IMR-90 (cell line): Measurements from ENCODE around the gene DCANP1. TPM values are rescaled to one million over a fixed set of nuclear protein-coding genes. Genes with fewer than 3 reads are reported as not detected.

ENCODE experiments used
- ATAC-seq: fragments of 200-7000 bp; cut with Tn5 transposase; 2 replicates; pipeline ENCODE4 v1.9.1; 2020; ENCODE audit warnings: low read depth, mild to moderate bottlenecking, moderate library complexity
- BruUV-seq: library from RNA; stranded (reverse); fragments of 400-500 nt; replicated peaks from 2 replicates; lab custom pipeline; 2021; lab: Mats Ljungman, UMichigan
- CTCF ChIA-PET: fragments of 300-600 bp; formaldehyde crosslinking; extraction: SDS; loops from one replicate; lab custom pipeline; 2021; ENCODE audit warnings: antibody characterized with exemption; lab: Yijun Ruan, JAX
- POLR2A ChIA-PET: fragments of 300-600 bp; sonication (Branson Sonifier 250); formaldehyde crosslinking; loops from one replicate; lab custom pipeline; 2022; ENCODE audit warnings: antibody characterized with exemption; ENCODE audit not compliant: unreplicated experiment; lab: Charles Lee
- DNase-seq: peaks from one replicate; pipeline ENCODE4 v3.0.0; 2013
- H2AFZ ChIP-seq: replicated peaks from 2 replicates; pipeline ENCODE3; 2013; ENCODE audit warnings: low read length, mild to moderate bottlenecking; ENCODE audit not compliant: poor library complexity
- H2AK5ac ChIP-seq: 2 replicates; pipeline ENCODE4 v1.6.1; 2013; ENCODE audit warnings: low read depth, low read length, inconsistent platforms
- H2AK9ac ChIP-seq: replicated peaks from 2 replicates; pipeline ENCODE3; 2013; ENCODE audit warnings: mild to moderate bottlenecking, low read depth, low read length, moderate library complexity; ENCODE audit not compliant: poor library complexity
- H2BK120ac ChIP-seq: 2 replicates; pipeline ENCODE4 v1.6.1; 2013; ENCODE audit warnings: low read depth, low read length, inconsistent platforms
- H2BK15ac ChIP-seq: 3 replicates; pipeline ENCODE4 v1.6.1; 2013; ENCODE audit warnings: low read depth, low read length, inconsistent platforms
- H2BK20ac ChIP-seq: 2 replicates; pipeline ENCODE4 v1.6.1; 2013; ENCODE audit warnings: low read depth, mild to moderate bottlenecking, inconsistent platforms, low read length, moderate library complexity
- H2BK5ac ChIP-seq: 2 replicates; pipeline ENCODE4 v1.6.1; 2013; ENCODE audit warnings: mild to moderate bottlenecking, low read depth, low read length, inconsistent platforms; ENCODE audit not compliant: poor library complexity, severe bottlenecking
- H3K14ac ChIP-seq: replicated peaks from 2 replicates; pipeline ENCODE4 v1.6.1; 2013; ENCODE audit warnings: low read depth, low read length, inconsistent platforms
- H3K18ac ChIP-seq: 2 replicates; pipeline ENCODE4 v1.6.1; 2013; ENCODE audit warnings: low read depth, low read length, control low read depth
- H3K23ac ChIP-seq: 2 replicates; pipeline ENCODE4 v1.6.1; 2013; ENCODE audit warnings: low read depth, low read length, inconsistent platforms
- H3K27ac ChIP-seq: 2 replicates; pipeline ENCODE4 v1.5.1; 2013; ENCODE audit warnings: mild to moderate bottlenecking, control low read depth, low read length; ENCODE audit not compliant: insufficient read depth
- H3K27me3 ChIP-seq: 2 replicates; pipeline ENCODE4 v1.6.1; 2013; ENCODE audit warnings: low read length; ENCODE audit not compliant: control insufficient read depth, insufficient read depth
- H3K36me3 ChIP-seq: 2 replicates; pipeline ENCODE4 v1.6.1; 2013; ENCODE audit warnings: low read length, mixed read lengths; ENCODE audit not compliant: control insufficient read depth, insufficient read depth
- H3K4ac ChIP-seq: 2 replicates; pipeline ENCODE4 v1.6.1; 2013; ENCODE audit warnings: low read depth, low read length, inconsistent platforms
- H3K4me1 ChIP-seq: 2 replicates; pipeline ENCODE4 v1.6.1; 2013; ENCODE audit warnings: low read length, mixed read lengths; ENCODE audit not compliant: control insufficient read depth, insufficient read depth
- H3K4me2 ChIP-seq: 2 replicates; pipeline ENCODE4 v1.6.1; 2013; ENCODE audit warnings: low read depth, mild to moderate bottlenecking, control low read depth, low read length, moderate library complexity
- H3K4me3 ChIP-seq: 2 replicates; pipeline ENCODE4 v1.5.1; 2013; ENCODE audit warnings: low read depth, mild to moderate bottlenecking, control low read depth, low read length, moderate library complexity; ENCODE audit not compliant: insufficient read depth
- H3K56ac ChIP-seq: 2 replicates; pipeline ENCODE4 v1.6.1; 2013; ENCODE audit warnings: low read length, inconsistent platforms; ENCODE audit not compliant: insufficient read depth; ENCODE audit errors: extremely low read depth
- H3K79me1 ChIP-seq, 2 experiments: 2 replicates each; pipeline ENCODE4 v1.6.1; 2013; ENCODE audit warnings: low read length in 2 of 2, inconsistent platforms in 1 of 2, low read depth in 1 of 2
- H3K9ac ChIP-seq: 2 replicates; pipeline ENCODE4 v1.6.1; 2013; ENCODE audit warnings: low read depth, low read length, control low read depth
- H3K9me1 ChIP-seq: 2 replicates; pipeline ENCODE4 v1.6.1; 2013; ENCODE audit warnings: low read length, inconsistent platforms; ENCODE audit not compliant: insufficient read depth
- H3K9me3 ChIP-seq: 2 replicates; pipeline ENCODE4 v1.6.1; 2013; ENCODE audit warnings: low read length; ENCODE audit not compliant: control insufficient read depth, insufficient read depth
- H4K20me1 ChIP-seq: 2 replicates; pipeline ENCODE4 v1.6.1; 2013; ENCODE audit warnings: low read length, inconsistent platforms; ENCODE audit not compliant: insufficient read depth
- H4K5ac ChIP-seq: 2 replicates; pipeline ENCODE4 v1.6.1; 2013; ENCODE audit warnings: mild to moderate bottlenecking, low read depth, low read length, control low read depth
- H4K8ac ChIP-seq, 2 experiments: 2 replicates each; pipeline ENCODE4 v1.6.1; 2013; ENCODE audit warnings: low read depth in 2 of 2, low read length in 2 of 2, control low read depth in 1 of 2, inconsistent platforms in 1 of 2
- H4K91ac ChIP-seq: 2 replicates; pipeline ENCODE4 v1.6.1; 2013; ENCODE audit warnings: low read depth, low read length, inconsistent platforms; ENCODE audit not compliant: insufficient read depth
- BHLHE40 ChIP-seq: fragments of 150-350 bp; IDR thresholded peaks from 2 replicates; pipeline ENCODE4 v1.6.1; 2016; ENCODE audit warnings: mild to moderate bottlenecking, low read depth, low read length
- CEBPB ChIP-seq: IDR thresholded peaks from 2 replicates; pipeline ENCODE4 v1.6.1; 2012; ENCODE audit warnings: low read depth, low read length, improper control_type of control experiment
- CHD1 ChIP-seq: IDR thresholded peaks from 2 replicates; pipeline ENCODE4 v1.6.1; 2012; ENCODE audit warnings: low read depth, low read length, improper control_type of control experiment
- FOS ChIP-seq: fragments of 150-350 bp; IDR thresholded peaks from 2 replicates; pipeline ENCODE4 v1.6.1; 2016; ENCODE audit warnings: low read depth, low read length
- MAFK ChIP-seq: IDR thresholded peaks from 2 replicates; pipeline ENCODE4 v1.6.1; 2012; ENCODE audit warnings: low read depth, low read length, improper control_type of control experiment
- MAZ ChIP-seq: IDR thresholded peaks from 2 replicates; pipeline ENCODE4 v1.6.1; 2012; ENCODE audit warnings: low read depth, mild to moderate bottlenecking, low read length, improper control_type of control experiment, moderate library complexity, borderline replicate concordance
- MXI1 ChIP-seq: IDR thresholded peaks from 2 replicates; pipeline ENCODE4 v1.6.1; 2012; ENCODE audit warnings: low read depth, mild to moderate bottlenecking, low read length, moderate library complexity, borderline replicate concordance
- NFE2L2 ChIP-seq: fragments of 150-350 bp; IDR thresholded peaks from 2 replicates; pipeline ENCODE4 v1.6.1; 2016; ENCODE audit warnings: low read depth, mild to moderate bottlenecking, low read length
- POLR2A ChIP-seq: IDR thresholded peaks from 2 replicates; pipeline ENCODE4 v1.6.1; 2012; ENCODE audit warnings: mild to moderate bottlenecking, low read depth, low read length
- RAD21 ChIP-seq: IDR thresholded peaks from 2 replicates; pipeline ENCODE4 v1.6.1; 2012; ENCODE audit warnings: low read length, improper control_type of control experiment
- RCOR1 ChIP-seq: IDR thresholded peaks from 2 replicates; pipeline ENCODE4 v1.6.1; 2012; ENCODE audit warnings: mild to moderate bottlenecking, low read length, improper control_type of control experiment; ENCODE audit not compliant: insufficient replicate concordance
- RFX5 ChIP-seq: IDR thresholded peaks from 2 replicates; pipeline ENCODE4 v1.8.0; 2012; ENCODE audit warnings: low read depth, mild to moderate bottlenecking, low read length, moderate library complexity
- SMC3 ChIP-seq: fragments of 150-350 bp; IDR thresholded peaks from 2 replicates; pipeline ENCODE4 v1.6.1; 2016; ENCODE audit warnings: low read depth, mild to moderate bottlenecking, antibody characterized with exemption, low read length, moderate library complexity
- WGBS, 2 experiments: methylation state at CpG; one replicate each; pipeline versions ENCODE4 v1.1.5 to v1.1.7; 2013; ENCODE audit warnings: missing lambda C conversion rate in 2 of 2; ENCODE audit not compliant: insufficient read length in 1 of 2; ENCODE audit errors: extremely low coverage in 2 of 2; 5-methylcytosine and 5-hydroxymethylcytosine counted together
- dilution Hi-C: fragments of 300-500 bp; cut with HindIII; formaldehyde crosslinking; loops from one replicate; pipeline ENCODE4 v1.14.3; 2018; ENCODE audit warnings: low sequenced_read_pairs; ENCODE audit not compliant: unreplicated experiment
- in situ Hi-C: fragments of 300-500 bp; cut with MboI; formaldehyde crosslinking; loops from 3 replicates; pipeline ENCODE4 v1.14.3; 2019; ENCODE audit warnings: low sequenced_read_pairs, inconsistent platforms, mixed read lengths
- intact Hi-C: fragments of 100-400 bp; cut with micrococcal nuclease; formaldehyde crosslinking; loops from 2 replicates; pipeline ENCODE4 v1.10.0; 2022
- polyA plus RNA-seq, 3 experiments: library from polyadenylated mRNA; depleted of rRNA; stranded (reverse); fragments of >200 nt; gene quantifications; 2 replicates each; pipeline ENCODE4 v1.2.3, GENCODE V29; 2012; ENCODE audit warnings: low replicate concordance in 1 of 3
- total RNA-seq: library from RNA; depleted of rRNA; stranded (reverse); fragments of >200 nt; gene quantifications from 2 replicates; pipeline ENCODE4 v1.2.3, GENCODE V29; 2012
- TF ChIP-seq, protein P1 (sequence below): fragments of 150-350 bp; IDR thresholded peaks from 2 replicates; pipeline ENCODE4 v1.6.1; 2017; ENCODE audit warnings: mild to moderate bottlenecking, antibody characterized with exemption, low read length, low read depth
- TF ChIP-seq, protein P2 (sequence below): conservative IDR thresholded peaks from 2 replicates; pipeline ENCODE4 v1.5.1; 2012; ENCODE audit warnings: mild to moderate bottlenecking, low read depth, low read length, improper control_type of control experiment
- TF ChIP-seq, protein P3 (sequence below): fragments of 150-350 bp; IDR thresholded peaks from 2 replicates; pipeline ENCODE4 v1.6.1; 2016; ENCODE audit warnings: low read depth, mild to moderate bottlenecking, low read length, moderate library complexity, borderline replicate concordance

The DCANP1 gene
- total and polyA plus RNA-seq, 2 of the 4 experiments (the other 2 are of a cell fraction): not detected

DNA sequence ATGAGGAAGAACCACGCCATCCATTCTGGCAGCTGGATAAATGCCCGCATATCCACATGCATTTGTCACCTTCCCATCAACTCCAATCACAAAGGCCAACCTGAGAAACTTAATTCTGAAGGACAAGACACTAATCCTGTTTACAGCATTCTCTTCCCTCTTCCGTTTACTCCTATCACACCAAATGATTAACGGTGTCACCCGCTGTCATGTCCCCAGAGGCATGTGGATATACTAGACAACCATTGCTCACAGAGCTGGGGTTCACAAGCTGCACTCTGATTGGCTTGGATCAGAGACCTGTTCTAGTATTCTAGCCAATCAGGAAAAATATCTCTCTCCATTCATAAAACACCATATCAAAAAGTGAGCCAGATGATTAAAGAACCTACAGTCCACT is 51.7 kb downstream of the DCANP1 start:
- dilution Hi-C loops: no loop called here
- no peak overlapping the region for H2AK9ac ChIP-seq
- in situ Hi-C loops: no loop called here
- H3K27me3 ChIP-seq: no peaks in the 10 kb centered on the region
- H4K91ac ChIP-seq: no peak overlapping the region
- no peak overlapping the region for H3K14ac ChIP-seq
- no peak overlapping the region for H4K5ac ChIP-seq
- ChIA-PET POLR2A (no interaction called here), CTCF (interaction anchor here (0.7 kb wide), 1 partner anchor 8 kb away, joined by 3 read pairs; no protein-coding TSS in a partner anchor)
- H3K4me2 ChIP-seq: no peak overlapping the region
- intact Hi-C loops: no loop called here
- H3K56ac ChIP-seq: no peak overlapping the region
- H2BK120ac ChIP-seq: no peak overlapping the region
- H4K20me1 ChIP-seq: peaks cover 78% of the 10 kb centered on the region
- H3K4me1 ChIP-seq: peaks cover 43% of the 10 kb centered on the region
- H4K8ac ChIP-seq: no peak overlapping the region
- no peak for ATAC-seq
- TF ChIP-seq, protein P1, sequence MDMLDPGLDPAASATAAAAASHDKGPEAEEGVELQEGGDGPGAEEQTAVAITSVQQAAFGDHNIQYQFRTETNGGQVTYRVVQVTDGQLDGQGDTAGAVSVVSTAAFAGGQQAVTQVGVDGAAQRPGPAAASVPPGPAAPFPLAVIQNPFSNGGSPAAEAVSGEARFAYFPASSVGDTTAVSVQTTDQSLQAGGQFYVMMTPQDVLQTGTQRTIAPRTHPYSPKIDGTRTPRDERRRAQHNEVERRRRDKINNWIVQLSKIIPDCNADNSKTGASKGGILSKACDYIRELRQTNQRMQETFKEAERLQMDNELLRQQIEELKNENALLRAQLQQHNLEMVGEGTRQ: no peak
- TF ChIP-seq FOS: no peak
- TF ChIP-seq MAZ: no peak
- no peak for TF ChIP-seq CEBPB
- TF ChIP-seq, protein P2, sequence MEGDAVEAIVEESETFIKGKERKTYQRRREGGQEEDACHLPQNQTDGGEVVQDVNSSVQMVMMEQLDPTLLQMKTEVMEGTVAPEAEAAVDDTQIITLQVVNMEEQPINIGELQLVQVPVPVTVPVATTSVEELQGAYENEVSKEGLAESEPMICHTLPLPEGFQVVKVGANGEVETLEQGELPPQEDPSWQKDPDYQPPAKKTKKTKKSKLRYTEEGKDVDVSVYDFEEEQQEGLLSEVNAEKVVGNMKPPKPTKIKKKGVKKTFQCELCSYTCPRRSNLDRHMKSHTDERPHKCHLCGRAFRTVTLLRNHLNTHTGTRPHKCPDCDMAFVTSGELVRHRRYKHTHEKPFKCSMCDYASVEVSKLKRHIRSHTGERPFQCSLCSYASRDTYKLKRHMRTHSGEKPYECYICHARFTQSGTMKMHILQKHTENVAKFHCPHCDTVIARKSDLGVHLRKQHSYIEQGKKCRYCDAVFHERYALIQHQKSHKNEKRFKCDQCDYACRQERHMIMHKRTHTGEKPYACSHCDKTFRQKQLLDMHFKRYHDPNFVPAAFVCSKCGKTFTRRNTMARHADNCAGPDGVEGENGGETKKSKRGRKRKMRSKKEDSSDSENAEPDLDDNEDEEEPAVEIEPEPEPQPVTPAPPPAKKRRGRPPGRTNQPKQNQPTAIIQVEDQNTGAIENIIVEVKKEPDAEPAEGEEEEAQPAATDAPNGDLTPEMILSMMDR: no peak
- no peak for TF ChIP-seq MXI1
- no peak for TF ChIP-seq RCOR1
- TF ChIP-seq, protein P3, sequence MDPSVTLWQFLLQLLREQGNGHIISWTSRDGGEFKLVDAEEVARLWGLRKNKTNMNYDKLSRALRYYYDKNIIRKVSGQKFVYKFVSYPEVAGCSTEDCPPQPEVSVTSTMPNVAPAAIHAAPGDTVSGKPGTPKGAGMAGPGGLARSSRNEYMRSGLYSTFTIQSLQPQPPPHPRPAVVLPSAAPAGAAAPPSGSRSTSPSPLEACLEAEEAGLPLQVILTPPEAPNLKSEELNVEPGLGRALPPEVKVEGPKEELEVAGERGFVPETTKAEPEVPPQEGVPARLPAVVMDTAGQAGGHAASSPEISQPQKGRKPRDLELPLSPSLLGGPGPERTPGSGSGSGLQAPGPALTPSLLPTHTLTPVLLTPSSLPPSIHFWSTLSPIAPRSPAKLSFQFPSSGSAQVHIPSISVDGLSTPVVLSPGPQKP: no peak
- TF ChIP-seq NFE2L2: no peak
- no peak for TF ChIP-seq SMC3
- no peak for TF ChIP-seq MAFK
- no peak for TF ChIP-seq BHLHE40
- TF ChIP-seq RAD21: no peak
- no peak for TF ChIP-seq CHD1
- no peak for TF ChIP-seq POLR2A
- no peak for TF ChIP-seq RFX5
- DNase-seq: no peak
- no peak overlapping the region for H2BK5ac ChIP-seq
- no peak overlapping the region for H3K18ac ChIP-seq
- H3K4me3 ChIP-seq: no peak overlapping the region
- no peak overlapping the region for H2AFZ ChIP-seq
- peak overlapping the region; percentile 17; the same call in 1 of the 2 replicates for H3K23ac ChIP-seq
- no peak overlapping the region for H3K9ac ChIP-seq
- peaks cover 28 to 85% of the 10 kb centered on the region in 2 experiments for H3K79me1 ChIP-seq
- H3K4ac ChIP-seq: no peak overlapping the region
- no peak overlapping the region for H2BK15ac ChIP-seq
- no peak overlapping the region for H3K27ac ChIP-seq
- no TSS peak for BruUV-seq
- no peaks in the 10 kb centered on the region for H3K36me3 ChIP-seq
- H3K9me3 ChIP-seq: no peaks in the 10 kb centered on the region
- WGBS, 2 experiments: 86% methylated on average over 3 of the region's 5 CpGs; no CpG with 5 or more reads in 1 of the 2 experiments
- peaks cover 55% of the 10 kb centered on the region for H3K9me1 ChIP-seq
- no peak overlapping the region for H2BK20ac ChIP-seq
- H2AK5ac ChIP-seq: no peak overlapping the region
